ENCODE data around the gene PLEKHM3. TPM values are rescaled to one million over a fixed set of nuclear protein-coding genes. Genes with fewer than 3 reads are reported as not detected.

The PLEKHM3 gene
- polyA plus RNA-seq, 1 donor (not counting 4 experiments of a cell fraction or from before 2014, with no cell fraction given): 2.9 TPM

DNA sequence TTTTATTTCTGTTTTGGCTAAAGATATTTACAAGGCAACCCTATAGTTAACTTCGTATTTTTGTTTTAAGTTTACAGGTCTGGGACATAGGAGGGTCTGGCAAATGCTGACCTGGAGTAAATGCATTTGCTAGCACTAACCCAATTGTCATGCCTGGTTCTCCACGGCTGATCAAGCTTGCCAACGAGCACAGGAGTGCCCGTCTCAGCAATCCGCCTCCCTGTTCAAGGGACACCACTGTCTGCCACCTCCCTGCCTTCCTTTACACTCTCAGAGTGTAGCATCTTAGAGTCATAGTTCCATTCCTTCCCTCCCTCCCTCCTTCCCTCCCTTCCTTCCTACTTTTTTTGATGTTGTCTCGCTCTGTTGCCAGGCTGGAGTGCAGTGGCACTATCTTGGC is 104.6 kb downstream of the PLEKHM3 start:
- H3K9ac ChIP-seq (ENCODE audit: control insufficient read depth, extremely low read depth, insufficient read depth, low read length): no peak overlapping the region
- FAIRE-seq: no peak
- no peaks in the 10 kb centered on the region for H3K4me1 ChIP-seq (ENCODE audit: control insufficient read depth, extremely low read depth, insufficient read depth, low read length)
- H3K9me1 ChIP-seq (ENCODE audit: control insufficient read depth, extremely low read depth, insufficient read depth, low read length): no peaks in the 10 kb centered on the region
- no peak overlapping the region for H3K4me2 ChIP-seq (ENCODE audit: control insufficient read depth, extremely low read depth, insufficient read depth, low read depth, low read length)
- no peak overlapping the region for H3K27ac ChIP-seq (ENCODE audit: control insufficient read depth, insufficient read depth, low read length)
- no peak overlapping the region for H2AFZ ChIP-seq (ENCODE audit: control insufficient read depth, low read length)
- no peak overlapping the region for H3K4me3 ChIP-seq (ENCODE audit: control insufficient read depth in 2 of 3, extremely low read depth in 1 of 3, insufficient read depth in 2 of 3, low read depth in 1 of 3, low read length in 3 of 3)
- H3K9me3 ChIP-seq (ENCODE audit: control insufficient read depth, low read depth, low read length): no peaks in the 10 kb centered on the region
- H3K36me3 ChIP-seq (ENCODE audit: control insufficient read depth in 2 of 2, extremely low read depth in 1 of 2, insufficient read depth in 2 of 2, low read length in 2 of 2): no peaks in the 10 kb centered on the region
- dilution Hi-C loops (cut with MboI; ENCODE audit: extremely low pct_ligation_motif_present, low sequenced_read_pairs): no loop called here
- no peaks in the 10 kb centered on the region for H4K20me1 ChIP-seq (ENCODE audit: control insufficient read depth, extremely low read depth, insufficient read depth, low read length)
- no peaks in the 10 kb centered on the region for H3K27me3 ChIP-seq (ENCODE audit: control insufficient read depth, extremely low read depth, insufficient read depth, low read length)
- H3K79me2 ChIP-seq (ENCODE audit: control insufficient read depth, insufficient read depth, low read length): no peaks in the 10 kb centered on the region
- no peak for DNase-seq (ENCODE audit: low read depth, low spot score)
- TF ChIP-seq EZH2 (IDR thresholded peaks at IDR 0.05; ENCODE audit: low read length): no peak
- TF ChIP-seq CTCF (optimal IDR thresholded peaks at IDR 0.05 in 1 of 3, IDR thresholded peaks at IDR 0.05 in 1 of 3, conservative IDR thresholded peaks at IDR 0.05 in 1 of 3; ENCODE audit: extremely low read depth in 1 of 3, insufficient read depth in 2 of 3, low read length in 3 of 3): no peak

DNA sequence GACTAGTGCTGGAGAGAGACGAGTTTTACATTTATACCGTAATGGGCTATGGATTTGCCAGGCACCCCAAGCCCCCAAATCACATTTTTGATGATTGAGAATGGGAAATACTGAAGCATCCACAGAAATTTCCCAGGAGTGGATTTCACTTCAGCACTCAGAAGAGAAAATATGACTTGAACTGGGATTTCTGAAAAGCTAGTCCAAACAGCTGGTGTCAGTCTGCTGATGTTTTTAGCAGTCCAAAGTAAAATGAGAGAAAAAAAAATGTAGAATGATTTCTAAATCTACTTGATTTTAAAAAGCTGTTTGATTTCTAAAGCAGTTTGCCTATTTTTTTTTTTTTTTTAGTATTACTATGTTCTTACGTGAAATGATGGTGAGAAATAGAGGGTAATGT is 105.0 kb downstream of the PLEKHM3 start:
- DNase-seq (ENCODE audit: low read depth, low spot score): no peak
- Histone ChIP-seq H3K27me3 (ENCODE audit: control insufficient read depth, extremely low read depth, insufficient read depth, low read length) (no peaks in the 10 kb centered on the region), H3K4me3 (ENCODE audit: control insufficient read depth in 2 of 3, extremely low read depth in 1 of 3, insufficient read depth in 2 of 3, low read depth in 1 of 3, low read length in 3 of 3) (no peak overlapping the region), H3K27ac (ENCODE audit: control insufficient read depth, insufficient read depth, low read length) (no peak overlapping the region), H3K9ac (ENCODE audit: control insufficient read depth, extremely low read depth, insufficient read depth, low read length) (no peak overlapping the region), H3K79me2 (ENCODE audit: control insufficient read depth, insufficient read depth, low read length) (no peaks in the 10 kb centered on the region), H2AFZ (ENCODE audit: control insufficient read depth, low read length) (no peak overlapping the region), H3K9me3 (ENCODE audit: control insufficient read depth, low read depth, low read length) (no peaks in the 10 kb centered on the region), H3K9me1 (ENCODE audit: control insufficient read depth, extremely low read depth, insufficient read depth, low read length) (no peaks in the 10 kb centered on the region), H4K20me1 (ENCODE audit: control insufficient read depth, extremely low read depth, insufficient read depth, low read length) (no peaks in the 10 kb centered on the region), H3K36me3 (ENCODE audit: control insufficient read depth in 2 of 2, extremely low read depth in 1 of 2, insufficient read depth in 2 of 2, low read length in 2 of 2) (no peaks in the 10 kb centered on the region), H3K4me1 (ENCODE audit: control insufficient read depth, extremely low read depth, insufficient read depth, low read length) (no peaks in the 10 kb centered on the region), H3K4me2 (ENCODE audit: control insufficient read depth, extremely low read depth, insufficient read depth, low read depth, low read length) (no peak overlapping the region)
- FAIRE-seq: no peak
- dilution Hi-C loops (cut with MboI; ENCODE audit: extremely low pct_ligation_motif_present, low sequenced_read_pairs): no loop called here
- TF ChIP-seq CTCF (optimal IDR thresholded peaks at IDR 0.05 in 1 of 3, IDR thresholded peaks at IDR 0.05 in 1 of 3, conservative IDR thresholded peaks at IDR 0.05 in 1 of 3; ENCODE audit: extremely low read depth in 1 of 3, insufficient read depth in 2 of 3, low read length in 3 of 3): no peak
- TF ChIP-seq EZH2 (IDR thresholded peaks at IDR 0.05; ENCODE audit: low read length): no peak

Measured in keratinocyte (primary cell).